HepG2 (cell line): ENCODE data around the gene ADGRL1. TPM values are rescaled to one million over a fixed set of nuclear protein-coding genes. Genes with fewer than 3 reads are reported as not detected.

ENCODE experiments used
- ATF5 ChIP-seq: sonication (generic); formaldehyde crosslinking; IDR thresholded peaks from 2 replicates; pipeline ENCODE4 v1.4.0; 2020; ENCODE audit warnings: mild to moderate bottlenecking, low read depth, missing genetic modification reagents
- ATRX ChIP-seq: sonication (generic); formaldehyde crosslinking; IDR thresholded peaks from 2 replicates; pipeline ENCODE4 v1.4.0; 2020; ENCODE audit warnings: missing genetic modification reagents, borderline replicate concordance
- BCL3 ChIP-seq: sonication (generic); formaldehyde crosslinking; IDR thresholded peaks from 2 replicates; pipeline ENCODE4 v1.5.1; 2020; ENCODE audit warnings: mild to moderate bottlenecking, missing genetic modification reagents, moderate library complexity
- CBX5 ChIP-seq: sonication (generic); formaldehyde crosslinking; IDR thresholded peaks from 2 replicates; pipeline ENCODE4 v1.4.0; 2020; ENCODE audit warnings: missing genetic modification reagents, borderline replicate concordance
- CEBPZ ChIP-seq: IDR thresholded peaks from 2 replicates; pipeline ENCODE4 v1.6.1; 2012; ENCODE audit warnings: low read length, improper control_type of control experiment
- DMAP1 ChIP-seq: IDR thresholded peaks from 2 replicates; pipeline ENCODE4 v1.6.1; 2016
- EEA1 ChIP-seq: sonication (generic); formaldehyde crosslinking; IDR thresholded peaks from 2 replicates; pipeline ENCODE4 v1.5.1; 2020; ENCODE audit warnings: mild to moderate bottlenecking, missing genetic modification reagents, borderline replicate concordance
- HDAC6 ChIP-seq: fragments of 200-600 bp; sonication (generic); IDR thresholded peaks from 2 replicates; pipeline ENCODE4 v1.7.0; 2017; ENCODE audit warnings: mild to moderate bottlenecking, antibody characterized with exemption, low read length, low read depth
- JUN ChIP-seq: sonication (generic); formaldehyde crosslinking; IDR thresholded peaks from 2 replicates; pipeline ENCODE4 v1.4.0; 2020; ENCODE audit warnings: mild to moderate bottlenecking, missing genetic modification reagents
- KLF16 ChIP-seq, 2 experiments: sonication (generic) in 1 of 2; formaldehyde crosslinking in 1 of 2; IDR thresholded peaks; 2 replicates each; pipeline versions ENCODE4 v1.6.1 to v1.8.0; 2016 to 2023; ENCODE audit warnings: missing genetic modification reagents in 2 of 2, missing compliant biosample characterization in 1 of 2
- LBX2 ChIP-seq: sonication (generic); formaldehyde crosslinking; IDR thresholded peaks from 2 replicates; pipeline ENCODE4 v1.5.0; 2020; ENCODE audit warnings: missing genetic modification reagents, mild to moderate bottlenecking, borderline replicate concordance
- MTF1 ChIP-seq: sonication (generic); formaldehyde crosslinking; IDR thresholded peaks from 2 replicates; pipeline ENCODE4 v1.5.0; 2020; ENCODE audit warnings: missing genetic modification reagents
- SALL1 ChIP-seq: sonication (generic); formaldehyde crosslinking; IDR thresholded peaks from 2 replicates; pipeline ENCODE4 v1.8.0; 2022; ENCODE audit warnings: mild to moderate bottlenecking, missing genetic modification reagents
- SAP130 ChIP-seq: IDR thresholded peaks from 2 replicates; pipeline ENCODE4 v1.6.1; 2016; ENCODE audit warnings: low read depth
- SMAD9 ChIP-seq: sonication (generic); formaldehyde crosslinking; IDR thresholded peaks from 2 replicates; pipeline ENCODE4 v1.5.1; 2020; ENCODE audit warnings: mild to moderate bottlenecking, missing genetic modification reagents
- SMC3 ChIP-seq: IDR thresholded peaks from 2 replicates; pipeline ENCODE4 v1.6.1; 2011; ENCODE audit warnings: low read length, improper control_type of control experiment
- SRSF4 ChIP-seq: fragments of 200-400 bp; formaldehyde crosslinking; IDR thresholded peaks from one replicate; pipeline ENCODE4 v1.6.1; 2018; ENCODE audit warnings: mild to moderate bottlenecking, low read depth, low read length, moderate library complexity; ENCODE audit not compliant: poor library complexity, severe bottlenecking
- ZIK1 ChIP-seq: sonication (generic); formaldehyde crosslinking; IDR thresholded peaks from 2 replicates; pipeline ENCODE4 v1.5.0; 2020; ENCODE audit warnings: mild to moderate bottlenecking, low read depth, missing genetic modification reagents, borderline replicate concordance
- ZNF160 ChIP-seq: sonication (generic); formaldehyde crosslinking; IDR thresholded peaks from 2 replicates; pipeline ENCODE4 v1.8.0; 2022; ENCODE audit warnings: mild to moderate bottlenecking, inconsistent platforms, missing genetic modification reagents
- ZNF205 ChIP-seq: IDR thresholded peaks from 2 replicates; pipeline ENCODE4 v1.6.1; 2018; ENCODE audit warnings: missing biosample characterization, missing genetic modification reagents
- ZNF282 ChIP-seq: fragments of 450-650 bp; IDR thresholded peaks from 2 replicates; pipeline ENCODE4 v1.6.1; 2018; ENCODE audit not compliant: partially characterized antibody
- ZNF446 ChIP-seq: sonication (generic); formaldehyde crosslinking; IDR thresholded peaks from 2 replicates; pipeline ENCODE4 v1.5.0; 2020; ENCODE audit warnings: mild to moderate bottlenecking, missing genetic modification reagents
- ZNF773 ChIP-seq: sonication (generic); formaldehyde crosslinking; IDR thresholded peaks from 2 replicates; pipeline ENCODE4 v1.4.0; 2020; ENCODE audit warnings: missing genetic modification reagents, borderline replicate concordance
- ZNF780A ChIP-seq: sonication (generic); formaldehyde crosslinking; IDR thresholded peaks from 2 replicates; pipeline ENCODE4 v1.8.0; 2022; ENCODE audit warnings: mild to moderate bottlenecking, missing genetic modification reagents, moderate library complexity
- ZZZ3 ChIP-seq: sonication (generic); formaldehyde crosslinking; IDR thresholded peaks from 2 replicates; pipeline ENCODE4 v1.4.0; 2020; ENCODE audit warnings: missing genetic modification reagents, mild to moderate bottlenecking, borderline replicate concordance
- polyA plus RNA-seq, 8 experiments: library from polyadenylated mRNA; depleted of rRNA in 3 of 8; stranded (reverse) in 7 of 8; unstranded in 1 of 8; fragments of >200 nt; fragmentation: Illumina TruSeq in 4 of 8; extraction: Trizol in 4 of 8; gene quantifications; 2 replicates each; pipeline versions ENCODE4 v1.2.1 to v1.2.3, GENCODE V29; 2011 to 2016; ENCODE audit warnings: low read depth in 4 of 8, missing spikeins in 1 of 8, mixed read lengths in 1 of 8; ENCODE audit not compliant: insufficient read depth in 1 of 8
- total RNA-seq, 5 experiments: library from RNA; depleted of rRNA; stranded (reverse); fragments of >200 nt; fragmentation: Illumina TruSeq; extraction: Trizol; gene quantifications; 2 replicates each; pipeline ENCODE4 v1.2.3, GENCODE V29; 2016; ENCODE audit warnings: low read depth in 1 of 5

Gene ADGRL1
- total and polyA plus RNA-seq, 2 of the 13 experiments (the other 11 are each of a cell fraction or from before 2014, with no cell fraction given): 0.49 to 1.7 TPM

- TF ChIP-seq SRSF4: no peak
- TF ChIP-seq ZNF780A (CRISPR knock-in tag): peak; percentile 86
- TF ChIP-seq LBX2 (CRISPR knock-in tag): no peak
- no peak for TF ChIP-seq ZNF773 (CRISPR knock-in tag)
- no peak for TF ChIP-seq SMC3
- no peak for TF ChIP-seq JUN (CRISPR knock-in tag)
- TF ChIP-seq ZNF160 (CRISPR knock-in tag): no peak
- peak; percentile 71; the same call in 1 of the 2 replicates for TF ChIP-seq ZNF205 (CRISPR knock-in tag)
- TF ChIP-seq HDAC6: no peak
- TF ChIP-seq KLF16 (CRISPR knock-in tag; IDR thresholded peaks at IDR 0.05): peak in 1 of 2 experiments; percentile 53; a peak in 1 of 4 replicates
- peak; percentile 69; the same call in 1 of the 2 replicates for TF ChIP-seq ZNF446 (CRISPR knock-in tag)
- TF ChIP-seq SAP130 (CRISPR knock-in tag): peak; percentile 99
- TF ChIP-seq CEBPZ: no peak
- peak; percentile 16; the same call in 1 of the 2 replicates for TF ChIP-seq BCL3 (CRISPR knock-in tag)
- 0 out of 2 replicates have a peak, but pooled peaks have one; percentile 11 for TF ChIP-seq CBX5 (CRISPR knock-in tag)
- TF ChIP-seq ZNF282: no peak
- TF ChIP-seq DMAP1 (CRISPR knock-in tag): peak; percentile 30
- TF ChIP-seq ATF5 (CRISPR knock-in tag): 0 out of 2 replicates have a peak, but pooled peaks have one; percentile 10
- no peak for TF ChIP-seq MTF1 (CRISPR knock-in tag)
- TF ChIP-seq ZIK1 (CRISPR knock-in tag): peak; percentile 25; the same call in 1 of the 2 replicates
- no peak for TF ChIP-seq ZZZ3
- TF ChIP-seq EEA1 (CRISPR knock-in tag): peak; percentile 37; the same call in 1 of the 2 replicates
- TF ChIP-seq ATRX: no peak
- peak; percentile 11 for TF ChIP-seq SALL1 (CRISPR knock-in tag)
- no peak for TF ChIP-seq SMAD9
Measured at GRCh38 chr19:14136509-14137281, 69.3 kb downstream of the ADGRL1 start, which contains the start of gene ASF1B (continued).
